ENCODE data around the gene F8. TPM values are rescaled to one million over a fixed set of nuclear protein-coding genes. Genes with fewer than 3 reads are reported as not detected.
A peak's percentile ranks its signal among the peaks of the same experiment; 100 is the strongest.

The F8 gene
- total and polyA plus RNA-seq, 4 donors: 6.1 to 38.1 (median 7.6) TPM

DNA sequence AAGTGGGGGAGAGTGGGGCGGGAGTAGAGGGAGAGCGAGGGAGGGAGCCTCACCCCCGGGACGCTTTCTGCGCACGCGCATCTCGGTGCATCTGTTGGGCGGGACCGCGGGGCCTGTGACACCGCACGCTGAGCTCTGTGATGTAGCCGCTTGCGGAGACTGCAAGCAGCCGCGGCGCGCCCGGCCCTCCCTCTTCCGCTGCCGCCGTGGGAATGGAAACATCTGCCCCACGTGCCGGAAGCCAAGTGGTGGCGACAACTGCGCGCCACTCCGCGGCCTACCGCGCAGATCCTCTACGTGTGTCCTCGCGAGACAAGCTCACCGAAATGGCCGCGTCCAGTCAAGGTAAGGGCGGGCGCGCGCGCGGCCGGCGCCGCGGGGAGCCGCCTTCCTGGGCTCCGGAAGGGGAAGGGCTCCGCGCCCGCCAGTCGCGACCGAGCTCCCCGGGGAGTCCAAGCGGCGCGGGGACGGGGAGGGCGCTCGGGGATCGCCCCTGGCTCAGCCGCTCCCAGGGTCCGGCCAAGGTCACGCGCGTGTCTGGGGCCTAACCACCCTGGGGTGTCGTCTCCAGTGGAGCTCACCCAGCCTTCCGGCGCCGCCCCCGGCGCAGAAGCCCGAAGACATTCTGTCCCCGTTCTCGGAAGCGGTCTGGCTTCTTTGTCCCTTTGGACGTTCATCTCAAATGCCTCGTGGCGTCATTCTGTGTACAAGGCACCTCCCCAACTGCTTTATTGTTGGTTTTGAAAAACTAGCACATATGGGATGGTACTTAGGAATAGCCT lies 4.4 kb upstream of the F8 start, which contains the start of gene FUNDC2:
TSS of gene FUNDC2 (plus strand) at position 118 of the 782 bp plus-strand sequence. CDS start at position 213, 95 bp downstream.
- Histone ChIP-seq H3K9me3 (ENCODE audit: control insufficient read depth in 4 of 4, insufficient read depth in 3 of 4, low read length in 3 of 4) (peaks cover 0 to 3% (median 1%) of the 10 kb centered on the region in 4 donors), H3K9ac (ENCODE audit: insufficient read depth in 1 of 2, low read length in 2 of 2) (peak within 1 kb of the TSS; percentile 60 to 98), H3K36me3 (ENCODE audit: control insufficient read depth in 4 of 4, insufficient read depth in 4 of 4, low read length in 4 of 4) (no peaks in the 10 kb centered on the region), H3K4me1 (ENCODE audit: control insufficient read depth in 5 of 5, insufficient read depth in 5 of 5, low read length in 5 of 5) (peaks cover 0 to 2% (median 0%) of the 10 kb centered on the region in 5 donors), H3K4me3 (peak within 1 kb of the TSS; percentile 64), H3K27ac (ENCODE audit: low read depth in 1 of 2, low read length in 1 of 2) (peak within 1 kb of the TSS; percentile 97 to 100), H3K27me3 (ENCODE audit: control insufficient read depth in 3 of 3, insufficient read depth in 3 of 3, low read length in 2 of 3) (no peaks in the 10 kb centered on the region)
- no peak for TF ChIP-seq CTCF (IDR thresholded peaks at IDR 0.05; ENCODE audit: control extremely low read depth, extremely low read depth)
- DNase-seq: peak; percentile 96
- WGBS, 2 donors: 0 to 35% methylated on average over 20 to 82 of the region's 82 CpGs
- peak; percentile 90 for ATAC-seq (ENCODE audit: insufficient read depth, low FRiP score)

GRCh38 chrX:155026420-155026726 lies 3.9 kb upstream of the F8 start:
- Histone ChIP-seq H3K9ac (ENCODE audit: insufficient read depth in 1 of 2, low read length in 2 of 2) (peak overlapping the region; percentile 12 to 81), H3K27me3 (ENCODE audit: control insufficient read depth in 3 of 3, insufficient read depth in 3 of 3, low read length in 2 of 3) (no peaks in the 10 kb centered on the region), H3K36me3 (ENCODE audit: control insufficient read depth in 4 of 4, insufficient read depth in 4 of 4, low read length in 4 of 4) (no peaks in the 10 kb centered on the region), H3K9me3 (ENCODE audit: control insufficient read depth in 4 of 4, insufficient read depth in 3 of 4, low read length in 3 of 4) (peaks cover 0 to 3% (median 1%) of the 10 kb centered on the region in 4 donors), H3K4me1 (ENCODE audit: control insufficient read depth in 5 of 5, insufficient read depth in 5 of 5, low read length in 5 of 5) (peaks cover 0 to 2% (median 0%) of the 10 kb centered on the region in 5 donors), H3K4me3 (no peak overlapping the region), H3K27ac (ENCODE audit: low read depth in 1 of 2, low read length in 1 of 2) (peak overlapping the region; percentile 83 to 97)
- WGBS, 2 donors: 0 to 39% methylated on average over 14 to 16 of the region's 16 CpGs
- DNase-seq: no peak
- no peak for ATAC-seq (ENCODE audit: insufficient read depth, low FRiP score)
- no peak for TF ChIP-seq CTCF (IDR thresholded peaks at IDR 0.05; ENCODE audit: control extremely low read depth, extremely low read depth)

DNA sequence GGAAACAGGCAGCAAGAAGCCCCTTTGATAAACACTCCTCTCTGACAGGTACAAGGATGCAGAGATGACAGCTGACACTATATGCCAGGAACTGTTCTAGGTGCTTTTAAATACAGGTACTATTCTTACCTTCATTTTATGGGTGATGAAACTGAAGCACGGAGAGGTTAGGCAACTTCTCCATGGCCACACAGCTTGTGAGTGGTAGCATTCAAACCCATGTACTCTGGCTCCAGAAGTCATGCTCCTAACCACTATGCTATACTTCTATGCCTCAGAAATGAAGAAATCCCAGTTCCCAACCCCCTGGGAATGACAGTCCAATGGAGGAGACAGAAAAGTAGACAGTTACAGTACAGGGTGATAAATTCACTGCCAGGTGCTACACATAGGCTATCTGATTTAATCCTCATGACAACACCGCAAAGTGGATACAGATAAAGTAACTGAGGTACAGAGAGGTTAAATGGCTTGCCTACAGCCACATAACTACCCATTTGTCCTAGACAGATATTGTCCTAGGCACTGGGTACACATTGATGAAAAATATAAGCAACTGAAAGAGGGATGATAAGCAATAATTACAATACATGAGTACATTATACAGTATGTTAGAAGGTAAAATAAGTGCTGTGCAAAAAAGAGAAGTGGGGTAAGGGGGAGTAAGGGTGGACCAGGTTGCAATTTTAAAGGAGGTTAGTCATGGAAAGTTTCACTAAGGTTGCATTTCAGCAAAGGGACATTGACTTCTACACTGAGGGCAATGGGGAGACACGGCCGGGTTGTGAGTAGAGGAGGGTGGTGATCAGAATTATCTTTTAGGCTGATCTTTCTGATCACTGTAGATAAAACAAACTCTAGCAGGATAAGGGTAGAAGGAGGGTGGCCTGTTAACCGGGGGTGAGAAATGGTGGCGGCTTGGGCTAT lies 1.6 kb upstream of the F8 start:
- no peak overlapping the region for H3K9ac ChIP-seq (ENCODE audit: insufficient read depth in 1 of 2, low read length in 2 of 2)
- no peak overlapping the region for H3K4me3 ChIP-seq
- no peak overlapping the region for H3K27ac ChIP-seq (ENCODE audit: low read depth in 1 of 2, low read length in 1 of 2)
- no peak for TF ChIP-seq CTCF (IDR thresholded peaks at IDR 0.05; ENCODE audit: control extremely low read depth, extremely low read depth)
- peaks cover 0 to 3% (median 1%) of the 10 kb centered on the region in 4 donors for H3K9me3 ChIP-seq (ENCODE audit: control insufficient read depth in 4 of 4, insufficient read depth in 3 of 4, low read length in 3 of 4)
- no peak for DNase-seq
- H3K36me3 ChIP-seq (ENCODE audit: control insufficient read depth in 4 of 4, insufficient read depth in 4 of 4, low read length in 4 of 4): no peaks in the 10 kb centered on the region
- H3K27me3 ChIP-seq (ENCODE audit: control insufficient read depth in 3 of 3, insufficient read depth in 3 of 3, low read length in 2 of 3): no peaks in the 10 kb centered on the region
- 83 to 85% methylated on average over 6 of the region's 6 CpGs for WGBS, 2 donors
- peaks cover 0 to 2% (median 0%) of the 10 kb centered on the region in 5 donors for H3K4me1 ChIP-seq (ENCODE audit: control insufficient read depth in 5 of 5, insufficient read depth in 5 of 5, low read length in 5 of 5)
- ATAC-seq (ENCODE audit: insufficient read depth, low FRiP score): no peak

Measured in lung (tissue), 12 donors.